K562 (cell line): ENCODE results near the gene GPR153. TPM values are rescaled to one million over a fixed set of nuclear protein-coding genes. Genes with fewer than 3 reads are reported as not detected.

ENCODE experiments used
- AFF4 ChIP-seq: sonication (generic); formaldehyde crosslinking; IDR thresholded peaks from 2 replicates; pipeline ENCODE4 v1.8.0; 2023; ENCODE audit warnings: mild to moderate bottlenecking, missing genetic modification reagents
- CBX1 ChIP-seq: sonication (generic); IDR thresholded peaks from 2 replicates; pipeline ENCODE4 v1.6.1; 2016; ENCODE audit warnings: antibody characterized with exemption, low read depth, mild to moderate bottlenecking
- CBX8 ChIP-seq: fragments of 200-600 bp; sonication (generic); IDR thresholded peaks from 2 replicates; pipeline ENCODE4 v1.6.1; 2012; ENCODE audit warnings: borderline replicate concordance, mixed run types, low read depth, mild to moderate bottlenecking, moderate library complexity, mixed read lengths, low read length, control low read depth, inconsistent platforms; ENCODE audit not compliant: poor library complexity, severe bottlenecking; ENCODE audit errors: extremely low read depth
- CCAR2 ChIP-seq: fragments of 200-400 bp; formaldehyde crosslinking; IDR thresholded peaks from 2 replicates; pipeline ENCODE4 v1.6.1; 2017; ENCODE audit warnings: mild to moderate bottlenecking, low read depth, low read length
- CHCHD3 ChIP-seq: fragments of 250-450 bp; sonication (Bioruptor Pico); IDR thresholded peaks from 2 replicates; pipeline ENCODE4 v2.1.2; 2022; ENCODE audit warnings: mild to moderate bottlenecking
- CREB5 ChIP-seq: fragments of 250-450 bp; sonication (Bioruptor Pico); IDR thresholded peaks from 2 replicates; pipeline ENCODE4 v1.5.0; 2020; ENCODE audit warnings: mild to moderate bottlenecking
- CREM ChIP-seq: IDR thresholded peaks from 2 replicates; pipeline ENCODE4 v1.6.1; 2014; ENCODE audit warnings: antibody characterized with exemption, low read depth
- FOXM1 ChIP-seq, 2 experiments: fragments of 450-650 bp in 1 of 2; sonication (generic) in 1 of 2; formaldehyde crosslinking in 1 of 2; IDR thresholded peaks; 2 replicates each; pipeline versions ENCODE4 v1.6.1 to v1.9.0; 2017 to 2022; ENCODE audit warnings: low read depth in 2 of 2, mild to moderate bottlenecking in 2 of 2, missing genetic modification reagents in 1 of 2, moderate library complexity in 1 of 2
- GTF2F1 ChIP-seq: IDR thresholded peaks from 2 replicates; pipeline ENCODE4 v1.6.1; 2011; ENCODE audit warnings: low read depth, low read length, improper control_type of control experiment
- KLF1 ChIP-seq: fragments of 450-650 bp; IDR thresholded peaks from 2 replicates; pipeline ENCODE4 v1.6.1; 2016; ENCODE audit warnings: missing genetic modification characterization, missing compliant biosample characterization
- MYNN ChIP-seq, 2 experiments: sonication (generic); formaldehyde crosslinking in 1 of 2; IDR thresholded peaks; 2 replicates each; pipeline versions ENCODE4 v1.5.0 to v1.6.1; 2016 to 2020; ENCODE audit warnings: antibody characterized with exemption in 1 of 2, missing genetic modification reagents in 1 of 2
- NFATC3 ChIP-seq: fragments of 450-650 bp; IDR thresholded peaks from 2 replicates; pipeline ENCODE4 v1.6.1; 2017; ENCODE audit warnings: mild to moderate bottlenecking
- NUFIP1 ChIP-seq: fragments of 450-650 bp; IDR thresholded peaks from 2 replicates; pipeline ENCODE4 v1.6.1; 2018; ENCODE audit not compliant: partially characterized antibody
- PHB2 ChIP-seq: fragments of 450-650 bp; IDR thresholded peaks from 2 replicates; pipeline ENCODE4 v1.6.1; 2017; ENCODE audit warnings: low read depth
- POLR2AphosphoS5 ChIP-seq: IDR thresholded peaks from 2 replicates; pipeline ENCODE4 v1.6.1; 2011; ENCODE audit warnings: mild to moderate bottlenecking, low read depth, low read length, moderate library complexity; ENCODE audit not compliant: control insufficient read depth, insufficient read depth
- POLR3G ChIP-seq: IDR thresholded peaks from 2 replicates; pipeline ENCODE4 v1.6.1; 2011; ENCODE audit not compliant: insufficient read length, insufficient replicate concordance; ENCODE audit errors: extremely low read depth
- SAFB2 ChIP-seq: fragments of 200-400 bp; formaldehyde crosslinking; IDR thresholded peaks from 2 replicates; pipeline ENCODE4 v1.6.1; 2018; ENCODE audit warnings: borderline replicate concordance, low read length, low read depth, moderate library complexity; ENCODE audit not compliant: severe bottlenecking
- TAF1 ChIP-seq: IDR thresholded peaks from 2 replicates; pipeline ENCODE4 v1.6.1; 2011; ENCODE audit warnings: mild to moderate bottlenecking, low read length, moderate library complexity; ENCODE audit not compliant: insufficient read depth, control insufficient read depth, severe bottlenecking; ENCODE audit errors: extremely low read depth
- TAL1 ChIP-seq: fragments of 450-650 bp; IDR thresholded peaks from 2 replicates; pipeline ENCODE4 v1.6.1; 2016; ENCODE audit warnings: mild to moderate bottlenecking
- THRAP3 ChIP-seq: fragments of 450-650 bp; IDR thresholded peaks from 2 replicates; pipeline ENCODE4 v1.6.1; 2016; ENCODE audit warnings: mild to moderate bottlenecking, inconsistent platforms, borderline replicate concordance
- ZFP30 ChIP-seq: fragments of 250-450 bp; sonication (Bioruptor Pico); IDR thresholded peaks from 2 replicates; pipeline ENCODE4 v1.8.0; 2022; ENCODE audit warnings: moderate library complexity, mild to moderate bottlenecking, inconsistent platforms, borderline replicate concordance
- polyA plus RNA-seq, 8 experiments: library from polyadenylated mRNA; depleted of rRNA in 4 of 8; stranded (reverse) in 5 of 8; unstranded in 3 of 8; fragments of >200 nt; fragmentation: Nextera tagmentation in 2 of 8; fragmentation: Illumina TruSeq in 1 of 8; extraction: Ambion mirVana in 2 of 8; extraction: Trizol in 1 of 8; gene quantifications; 2 replicates each; pipeline versions ENCODE4 v1.2.1 to v1.2.3, GENCODE V29; 2011 to 2014; ENCODE audit warnings: inconsistent platforms in 1 of 8, missing spikeins in 1 of 8
- total RNA-seq, 7 experiments: library from RNA; depleted of rRNA in 6 of 7; stranded (reverse); fragments of >200 nt in 6 of 7; fragmentation: Illumina TruSeq in 2 of 7; extraction: Trizol in 2 of 7; gene quantifications; 2 replicates each; pipeline versions ENCODE4 v1.2.1 to v1.2.3, GENCODE V29; 2011 to 2021; ENCODE audit warnings: low replicate concordance in 1 of 7
- TF ChIP-seq, protein P1 (sequence below): fragments of 250-450 bp; sonication (Bioruptor Pico); IDR thresholded peaks from 2 replicates; pipeline ENCODE4 v1.5.0; 2021

Gene GPR153
- total and polyA plus RNA-seq, 9 of the 15 experiments (the other 6 are each of a cell fraction or from before 2014, with no cell fraction given): 0.01 to 1.5 (median 0.51) TPM

- TF ChIP-seq CREB5 (no peak), KLF1 (tag) (no peak), CBX1 (no peak), POLR3G (no peak), NUFIP1 (no peak), TAL1 (no peak), CREM (peak; percentile 35; the same call in 1 of the 2 replicates), CCAR2 (no peak), CBX8 (no peak), CHCHD3 (CRISPR knock-in tag) (no peak), MYNN (IDR thresholded peaks at IDR 0.05) (no peak), MYNN (CRISPR knock-in tag; IDR thresholded peaks at IDR 0.05) (no peak), FOXM1 (IDR thresholded peaks at IDR 0.05; ENCODE audit: low read depth) (no peak), FOXM1 (CRISPR knock-in tag; IDR thresholded peaks at IDR 0.05; ENCODE audit: low read depth) (no peak), AFF4 (no peak), PHB2 (no peak), TAF1 (peak; percentile 24), GTF2F1 (no peak), NFATC3 (no peak), THRAP3 (no peak), SAFB2 (no peak), ZFP30 (CRISPR knock-in tag) (no peak), POLR2AphosphoS5 (peak; percentile 40; the same call in 1 of the 2 replicates)
- TF ChIP-seq, protein P1, sequence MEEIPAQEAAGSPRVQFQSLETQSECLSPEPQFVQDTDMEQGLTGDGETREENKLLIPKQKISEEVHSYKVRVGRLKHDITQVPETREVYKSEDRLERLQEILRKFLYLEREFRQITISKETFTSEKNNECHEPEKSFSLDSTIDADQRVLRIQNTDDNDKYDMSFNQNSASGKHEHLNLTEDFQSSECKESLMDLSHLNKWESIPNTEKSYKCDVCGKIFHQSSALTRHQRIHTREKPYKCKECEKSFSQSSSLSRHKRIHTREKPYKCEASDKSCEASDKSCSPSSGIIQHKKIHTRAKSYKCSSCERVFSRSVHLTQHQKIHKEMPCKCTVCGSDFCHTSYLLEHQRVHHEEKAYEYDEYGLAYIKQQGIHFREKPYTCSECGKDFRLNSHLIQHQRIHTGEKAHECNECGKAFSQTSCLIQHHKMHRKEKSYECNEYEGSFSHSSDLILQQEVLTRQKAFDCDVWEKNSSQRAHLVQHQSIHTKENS (CRISPR knock-in tag): no peak
These were observed 54.9 kb downstream of the GPR153 start, which contains the start of gene RNF207 (continued) for GRCh38 chr1:6205849-6206519.
